ENCODE results near the gene HSH2D. TPM values are rescaled to one million over a fixed set of nuclear protein-coding genes. Genes with fewer than 3 reads are reported as not detected.

Gene HSH2D
- total and polyA plus RNA-seq, 4 donors, result 5.5 to 9.3 (median 6.4) TPM

GRCh38 chr19:16191216-16191908, 47.9 kb downstream of the HSH2D start:
- Histone ChIP-seq H3K4me3 (no peak overlapping the region), H3K27ac (ENCODE audit: low read depth in 1 of 2, low read length in 1 of 2) (no peak overlapping the region), H3K9me3 (ENCODE audit: control insufficient read depth in 4 of 4, insufficient read depth in 3 of 4, low read length in 3 of 4) (no peaks in the 10 kb centered on the region), H3K4me1 (ENCODE audit: control insufficient read depth in 5 of 5, insufficient read depth in 5 of 5, low read length in 5 of 5) (peaks cover 0 to 8% (median 4%) of the 10 kb centered on the region in 5 donors), H3K9ac (ENCODE audit: insufficient read depth in 1 of 2, low read length in 2 of 2) (no peak overlapping the region), H3K36me3 (ENCODE audit: control insufficient read depth in 4 of 4, insufficient read depth in 4 of 4, low read length in 4 of 4) (peaks cover 8 to 46% (median 28%) of the 10 kb centered on the region in 4 donors), H3K27me3 (ENCODE audit: control insufficient read depth in 3 of 3, insufficient read depth in 3 of 3, low read length in 2 of 3) (no peaks in the 10 kb centered on the region)
- 82 to 87% methylated on average over 15 to 16 of the region's 16 CpGs for WGBS, 2 donors
- DNase-seq (no peak), ATAC-seq (ENCODE audit: insufficient read depth, low FRiP score) (no peak)
- no peak for TF ChIP-seq CTCF (IDR thresholded peaks at IDR 0.05; ENCODE audit: control extremely low read depth, extremely low read depth)

- H3K4me1 ChIP-seq (ENCODE audit: control insufficient read depth in 5 of 5, insufficient read depth in 5 of 5, low read length in 5 of 5), result peaks cover 0 to 12% (median 3%) of the 10 kb centered on the region in 5 donors
- no peaks in the 10 kb centered on the region for H3K9me3 ChIP-seq (ENCODE audit: control insufficient read depth in 4 of 4, insufficient read depth in 3 of 4, low read length in 3 of 4)
- 92 to 93% methylated on average over 10 of the region's 10 CpGs for WGBS, 2 donors
- no peak overlapping the region for H3K9ac ChIP-seq (ENCODE audit: insufficient read depth in 1 of 2, low read length in 2 of 2)
- no peak overlapping the region for H3K27ac ChIP-seq (ENCODE audit: low read depth in 1 of 2, low read length in 1 of 2)
- no peak for TF ChIP-seq CTCF (IDR thresholded peaks at IDR 0.05; ENCODE audit: control extremely low read depth, extremely low read depth)
- DNase-seq, result no peak
- H3K4me3 ChIP-seq, result no peak overlapping the region
- no peaks in the 10 kb centered on the region for H3K27me3 ChIP-seq (ENCODE audit: control insufficient read depth in 3 of 3, insufficient read depth in 3 of 3, low read length in 2 of 3)
- ATAC-seq (ENCODE audit: insufficient read depth, low FRiP score), result no peak
- peaks cover 8 to 39% (median 24%) of the 10 kb centered on the region in 4 donors for H3K36me3 ChIP-seq (ENCODE audit: control insufficient read depth in 4 of 4, insufficient read depth in 4 of 4, low read length in 4 of 4)
Observed at GRCh38 chr19:16193466-16193865, 50.0 kb downstream of the HSH2D start.

GRCh38 chr19:16197188-16197621, 53.7 kb downstream of the HSH2D start:
- 28 to 36% methylated on average over 2 of the region's 2 CpGs for WGBS, 2 donors
- H3K27ac ChIP-seq (ENCODE audit: low read depth in 1 of 2, low read length in 1 of 2), result peak overlapping the region; percentile 66 to 90
- TF ChIP-seq CTCF (IDR thresholded peaks at IDR 0.05; ENCODE audit: control extremely low read depth, extremely low read depth), result no peak

More at GRCh38 chr19:16197188-16197621, 53.7 kb downstream of the HSH2D start:
- H3K9ac ChIP-seq (ENCODE audit: insufficient read depth in 1 of 2, low read length in 2 of 2), result peak overlapping the region in 1 of 2 donors; percentile 15
- peaks cover 3 to 24% (median 8%) of the 10 kb centered on the region in 5 donors for H3K4me1 ChIP-seq (ENCODE audit: control insufficient read depth in 5 of 5, insufficient read depth in 5 of 5, low read length in 5 of 5)
- ATAC-seq (ENCODE audit: insufficient read depth, low FRiP score) (peak; percentile 5), DNase-seq (peak in 1 of 3 donors; percentile 1)
- H3K36me3 ChIP-seq (ENCODE audit: control insufficient read depth in 4 of 4, insufficient read depth in 4 of 4, low read length in 4 of 4), result peaks cover 0 to 15% (median 6%) of the 10 kb centered on the region in 4 donors
- H3K27me3 ChIP-seq (ENCODE audit: control insufficient read depth in 3 of 3, insufficient read depth in 3 of 3, low read length in 2 of 3), result no peaks in the 10 kb centered on the region
- H3K4me3 ChIP-seq, result no peak overlapping the region
- H3K9me3 ChIP-seq (ENCODE audit: control insufficient read depth in 4 of 4, insufficient read depth in 3 of 4, low read length in 3 of 4), result no peaks in the 10 kb centered on the region

All from lung (tissue), 12 donors.